ENCODE measurements around the gene ZNF660.
"Not testable (repeated sequence)": the region's sequence is repeated elsewhere in the genome, so short reads cannot be mapped to it uniquely, and the experiment has no call there.

ZNF660 gene

DNA sequence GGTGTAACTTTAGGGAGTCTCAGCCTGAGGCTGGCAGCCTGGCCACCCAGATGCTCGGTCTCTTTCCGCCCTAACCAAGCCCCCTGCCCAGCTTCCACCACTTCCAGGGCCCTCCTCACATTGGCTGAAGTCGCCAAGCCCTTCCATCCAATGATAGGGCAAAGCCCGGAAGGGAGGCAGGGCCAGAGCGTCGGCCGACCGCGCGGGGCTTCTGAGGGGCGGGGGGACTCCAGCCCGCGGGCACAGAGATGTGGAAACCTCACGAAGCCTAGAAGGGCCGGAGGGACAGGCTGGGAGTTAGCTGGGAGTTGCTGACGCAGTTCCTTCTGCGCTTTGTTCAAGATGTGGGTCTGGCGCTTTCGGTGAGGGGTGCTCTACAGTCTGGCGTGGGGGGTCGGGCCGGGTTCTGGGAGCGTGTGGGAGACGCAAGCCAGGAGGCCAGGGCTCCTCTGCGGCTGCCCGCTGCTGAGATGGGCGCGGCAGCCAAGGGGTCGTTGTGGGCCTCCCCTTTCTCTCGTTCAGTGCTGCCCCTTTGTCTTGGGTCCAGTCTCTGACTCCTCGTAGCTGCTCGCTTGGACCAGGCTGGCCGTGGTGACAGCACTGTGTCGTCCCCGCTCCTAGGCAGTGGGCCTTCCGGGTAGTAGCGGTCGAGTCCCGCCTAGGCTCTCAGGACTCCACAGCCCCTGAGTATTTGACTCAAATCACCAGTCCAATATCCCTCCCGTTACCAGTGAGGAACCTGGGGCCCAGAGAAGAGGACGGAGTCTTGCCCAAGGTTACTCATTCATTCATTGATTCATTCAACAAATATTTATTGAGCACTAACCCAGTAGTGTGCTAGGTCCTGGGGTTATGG, at the start of gene ZNF660:
Gene ZNF660 (plus strand): TSS at position 319 of the 856 bp plus-strand sequence. CDS start 9,230 bp downstream, outside the sequence.
- peak; percentile 47 for DNase-seq

DNA sequence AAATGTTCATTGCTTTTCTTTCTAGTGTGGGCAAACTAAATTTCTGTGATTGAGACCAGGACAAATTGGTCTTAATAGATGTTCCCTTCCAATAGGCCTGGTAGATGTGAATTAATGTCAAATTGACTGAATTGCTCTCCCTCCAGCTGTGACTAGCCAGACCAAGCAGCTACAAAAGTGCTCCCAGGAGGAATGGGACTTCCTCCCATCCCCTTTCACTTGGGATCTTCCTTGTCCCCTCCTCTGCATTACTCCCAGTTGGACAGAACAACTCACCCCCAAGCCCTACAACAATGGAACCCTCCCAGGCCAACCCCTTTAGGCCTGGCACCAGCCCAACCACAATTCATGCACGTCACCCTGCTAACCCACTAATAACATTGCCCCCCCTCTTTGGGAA, 49.4 kb upstream of the ZNF660 start:
- no peak for DNase-seq

DNA sequence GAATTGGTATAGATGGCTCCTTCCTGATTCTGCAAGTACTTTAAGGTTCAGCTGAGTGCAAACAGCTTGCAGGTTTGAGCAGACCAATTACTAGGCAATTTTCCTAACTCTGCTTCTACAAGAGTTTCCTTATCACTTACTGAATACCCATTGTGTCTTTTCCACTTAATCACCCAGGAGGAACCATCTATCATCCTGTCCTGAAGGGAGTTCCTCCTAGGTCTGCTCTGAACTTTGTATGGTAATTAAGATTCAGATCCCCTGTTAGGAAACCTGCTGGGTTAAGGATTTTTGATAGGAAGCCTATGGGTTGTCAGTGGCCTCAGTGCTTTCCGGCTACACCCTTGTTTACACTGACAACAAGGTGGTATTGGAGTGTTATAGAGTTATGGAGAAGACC, 40.0 kb upstream of the ZNF660 start:
- DNase-seq = not testable (repeated sequence)

- DNase-seq = peak; percentile 6
These were observed 29.9 kb upstream of the ZNF660 start, which contains the start of gene ZKSCAN7 for GRCh38 chr3:44554626-44555592. TSS of gene ZKSCAN7 (plus strand) at chr3:44555193. CDS start at chr3:44557048, 1,855 bp downstream.

GRCh38 chr3:44555723-44556122, 29.0 kb upstream of the ZNF660 start:
- DNase-seq = no peak

GRCh38 chr3:44557074-44557473, 27.7 kb upstream of the ZNF660 start:
- DNase-seq = no peak

GRCh38 chr3:44561076-44561475, 23.7 kb upstream of the ZNF660 start:
- no peak for DNase-seq

GRCh38 chr3:44562147-44562546, 22.6 kb upstream of the ZNF660 start:
- DNase-seq = no peak

- no peak for DNase-seq
These were observed 16.2 kb upstream of the ZNF660 start for GRCh38 chr3:44568561-44568960.

DNA sequence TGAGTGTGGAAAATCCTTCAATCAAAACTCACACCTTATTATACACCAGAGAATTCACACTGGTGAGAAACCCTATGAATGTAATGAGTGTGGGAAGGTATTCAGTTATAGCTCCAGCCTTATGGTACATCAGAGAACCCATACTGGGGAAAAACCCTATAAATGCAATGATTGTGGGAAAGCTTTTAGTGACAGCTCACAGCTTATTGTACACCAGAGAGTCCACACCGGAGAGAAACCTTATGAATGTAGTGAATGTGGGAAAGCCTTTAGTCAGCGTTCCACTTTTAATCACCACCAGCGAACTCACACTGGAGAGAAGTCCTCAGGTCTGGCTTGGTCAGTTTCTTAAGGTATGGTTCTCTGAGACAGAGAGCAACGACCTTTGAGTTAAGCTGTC, 13.7 kb upstream of the ZNF660 start:
- no peak for DNase-seq

GRCh38 chr3:44576613-44577012, 8.2 kb upstream of the ZNF660 start:
- no peak for DNase-seq

- not testable (repeated sequence) for DNase-seq
These were observed 7.3 kb upstream of the ZNF660 start for GRCh38 chr3:44577354-44577952.

GRCh38 chr3:44578316-44578715, 6.4 kb upstream of the ZNF660 start:
- DNase-seq = not testable (repeated sequence)

- not testable (repeated sequence) for DNase-seq
These were observed 5.7 kb upstream of the ZNF660 start for GRCh38 chr3:44578924-44579515.

- DNase-seq = not testable (repeated sequence)
These were observed 5.0 kb upstream of the ZNF660 start for GRCh38 chr3:44579749-44580148.

- not testable (repeated sequence) for DNase-seq
These were observed 3.8 kb upstream of the ZNF660 start for GRCh38 chr3:44580971-44581370.

DNA sequence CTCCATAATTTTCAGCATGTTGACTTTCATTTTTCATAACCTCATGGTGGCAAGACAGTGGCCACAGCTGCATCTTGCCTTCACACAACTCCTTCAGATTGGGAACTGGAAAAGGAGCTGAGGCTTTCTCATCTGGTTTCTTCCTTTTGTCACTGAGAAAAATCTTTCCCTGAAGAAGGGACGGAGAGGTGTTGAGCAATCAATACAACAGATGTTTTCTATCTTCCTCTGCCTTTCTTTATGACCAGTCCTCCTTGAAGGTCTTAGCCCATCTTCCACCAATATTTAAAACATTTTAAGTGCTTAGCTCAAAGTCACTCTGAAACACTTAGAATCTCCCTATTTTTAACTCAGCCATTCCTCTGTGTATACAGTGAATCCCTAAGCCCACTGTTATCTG, 11.9 kb downstream of the ZNF660 start:
- no peak for DNase-seq

- no peak for DNase-seq
These were observed 17.0 kb downstream of the ZNF660 start for GRCh38 chr3:44601749-44602148.

DNA sequence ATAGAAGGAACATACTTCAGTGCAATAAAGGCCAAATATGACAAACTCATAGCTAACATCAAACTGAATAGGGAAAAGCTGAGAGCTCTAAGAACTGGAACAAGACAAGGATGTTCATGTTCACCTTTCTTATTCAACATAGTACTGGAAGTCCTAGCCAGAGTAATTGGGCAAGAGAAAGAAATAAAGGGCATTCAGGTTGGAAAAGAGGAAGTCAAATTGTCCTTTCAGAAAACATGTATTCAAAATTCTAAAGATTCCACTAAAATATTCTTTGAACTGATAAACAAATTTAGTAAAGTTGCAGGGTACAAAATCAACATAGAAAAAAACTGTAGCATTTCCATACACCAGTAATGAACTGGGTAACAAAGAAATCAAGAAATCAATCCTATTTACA, 27.9 kb downstream of the ZNF660 start:
- no peak for DNase-seq

GRCh38 chr3:44624749-44625480, 40.2 kb downstream of the ZNF660 start, which contains the start of gene ZNF197:
TSS of gene ZNF197 (plus strand) at chr3:44625036. CDS start at chr3:44629155, 4,119 bp downstream.
- peak; percentile 76 for DNase-seq

DNA sequence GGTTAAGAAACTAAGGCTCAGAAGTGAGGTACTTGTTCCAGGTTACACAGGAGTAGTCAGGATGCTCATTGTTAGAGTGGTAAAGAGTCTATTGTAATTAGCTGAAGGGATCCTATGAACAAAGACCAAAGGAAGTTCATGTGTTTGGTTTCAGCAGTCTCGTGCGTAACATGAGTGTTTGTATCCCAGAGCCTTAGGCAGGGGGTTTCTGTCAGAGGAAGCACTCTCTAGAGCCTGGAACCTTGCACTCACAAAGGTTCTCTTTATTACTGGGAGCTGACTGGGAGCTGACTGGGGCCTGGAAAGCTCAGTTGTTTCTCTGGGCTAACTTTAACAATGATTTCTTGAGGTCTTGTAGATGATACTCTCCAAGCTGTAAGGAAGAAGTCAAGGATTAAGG, 44.0 kb downstream of the ZNF660 start:
- no peak for DNase-seq

DNA sequence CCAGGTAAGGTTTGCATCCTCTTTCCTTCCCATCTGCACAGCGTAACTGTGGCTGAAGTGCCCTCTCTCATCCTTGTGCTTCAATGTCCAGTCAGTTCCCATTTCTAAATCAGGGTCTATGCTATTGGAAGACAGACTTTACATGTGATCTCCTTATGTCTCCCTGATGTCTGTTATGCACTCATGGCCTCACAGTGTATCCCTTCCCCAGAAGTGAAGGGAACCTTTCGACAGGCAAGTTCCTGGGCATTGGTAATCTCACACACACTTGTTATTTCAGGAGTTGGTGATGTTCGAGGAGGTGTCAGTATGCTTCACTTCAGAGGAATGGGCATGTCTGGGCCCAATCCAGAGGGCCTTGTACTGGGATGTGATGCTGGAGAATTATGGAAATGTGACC, 47.4 kb downstream of the ZNF660 start:
- no peak for DNase-seq
